RKO (cell line): Measurements from ENCODE around the gene AKAP7.
"Not testable (repeated sequence)": the region's sequence is repeated elsewhere in the genome, so short reads cannot be mapped to it uniquely, and the experiment has no call there.

Experiments used
- DNase-seq: peaks from one replicate; pipeline ENCODE4 v3.0.0-alpha.2; 2016; ENCODE audit warnings: low spot score

The AKAP7 gene

GRCh38 chr6:131257104-131257503, 121.8 kb downstream of the AKAP7 start:
- no peak for DNase-seq

GRCh38 chr6:131258010-131258652, 122.9 kb downstream of the AKAP7 start:
- no peak for DNase-seq

GRCh38 chr6:131258816-131259476, 123.7 kb downstream of the AKAP7 start:
- no peak for DNase-seq

- DNase-seq = not testable (repeated sequence)
Measured at GRCh38 chr6:131260960-131261359, 125.7 kb downstream of the AKAP7 start.

GRCh38 chr6:131262060-131262459, 126.8 kb downstream of the AKAP7 start:
- DNase-seq = no peak

GRCh38 chr6:131265939-131266338, 130.7 kb downstream of the AKAP7 start:
- DNase-seq = no peak

- no peak for DNase-seq
Measured at GRCh38 chr6:131268303-131268702, 133.0 kb downstream of the AKAP7 start.

- no peak for DNase-seq
Measured at GRCh38 chr6:131269565-131270391, 134.5 kb downstream of the AKAP7 start.

GRCh38 chr6:131270534-131270933, 135.3 kb downstream of the AKAP7 start:
- no peak for DNase-seq

GRCh38 chr6:131275273-131275672, 140.0 kb downstream of the AKAP7 start:
- DNase-seq = no peak

- DNase-seq = no peak
Measured at GRCh38 chr6:131277591-131277990, 142.3 kb downstream of the AKAP7 start.

GRCh38 chr6:131281471-131282270, 146.4 kb downstream of the AKAP7 start:
- no peak for DNase-seq

- no peak for DNase-seq
Measured at GRCh38 chr6:131282365-131282764, 147.1 kb downstream of the AKAP7 start.

- DNase-seq = no peak
Measured at GRCh38 chr6:131283466-131284175, 148.4 kb downstream of the AKAP7 start.

- no peak for DNase-seq
Measured at GRCh38 chr6:131285548-131285947, 150.3 kb downstream of the AKAP7 start.

GRCh38 chr6:131286469-131287040, 151.3 kb downstream of the AKAP7 start:
- DNase-seq = no peak

GRCh38 chr6:131288214-131288613, 152.9 kb downstream of the AKAP7 start:
- DNase-seq = no peak

- DNase-seq = peak; percentile 9
Measured at GRCh38 chr6:131290955-131291354, 155.7 kb downstream of the AKAP7 start.

- DNase-seq = no peak
Measured at GRCh38 chr6:131292145-131292938, 157.1 kb downstream of the AKAP7 start.

- DNase-seq = no peak
Measured at GRCh38 chr6:131293472-131293911, 158.2 kb downstream of the AKAP7 start.
